Urinary bladder (tissue), 4 donors: Measurements from ENCODE around the gene SCN11A. TPM values are rescaled to one million over a fixed set of nuclear protein-coding genes. Genes with fewer than 3 reads are reported as not detected.

Experiments used
- DNase-seq: peaks from one replicate; pipeline ENCODE4 v3.0.0-alpha.2; 2015; ENCODE audit errors: extremely low spot score
- H3K27ac ChIP-seq: one replicate; pipeline ENCODE4 v1.5.1; 2013; ENCODE audit warnings: low read depth, mild to moderate bottlenecking, moderate library complexity
- H3K36me3 ChIP-seq: one replicate; pipeline ENCODE4 v1.6.1; 2013; ENCODE audit warnings: mild to moderate bottlenecking, moderate library complexity; ENCODE audit not compliant: insufficient read depth
- H3K4me1 ChIP-seq: one replicate; pipeline ENCODE4 v1.6.1; 2013; ENCODE audit warnings: mild to moderate bottlenecking, moderate library complexity; ENCODE audit not compliant: insufficient read depth
- H3K4me3 ChIP-seq: one replicate; pipeline ENCODE4 v1.5.1; 2013; ENCODE audit warnings: low read depth, low read length
- WGBS: extraction: QIAGEN DNeasy Blood & Tissue Kit; methylation state at CpG from one replicate; pipeline ENCODE4 v1.1.7; 2013; 5-methylcytosine and 5-hydroxymethylcytosine counted together
- polyA plus RNA-seq: library from polyadenylated mRNA; stranded (reverse); fragments of 200-250 nt; gene quantifications from one replicate; pipeline ENCODE4 v1.2.3, GENCODE V29; 2013
- small RNA-seq: library from RNA; depleted of rRNA; stranded (forward); fragments of <200 nt; gene quantifications from one replicate; pipeline ENCODE3, GENCODE V24; 2014
- total RNA-seq: library from RNA; depleted of rRNA; stranded (reverse); fragments of >200 nt; gene quantifications from one replicate; pipeline ENCODE4 v1.2.3, GENCODE V29; 2014
- donor health status: healthy with polysubstance abuse.
- donor health status: healthy.

The SCN11A gene
- total and polyA plus RNA-seq, 2 donors, result 0.32 to 11.8 TPM

DNA sequence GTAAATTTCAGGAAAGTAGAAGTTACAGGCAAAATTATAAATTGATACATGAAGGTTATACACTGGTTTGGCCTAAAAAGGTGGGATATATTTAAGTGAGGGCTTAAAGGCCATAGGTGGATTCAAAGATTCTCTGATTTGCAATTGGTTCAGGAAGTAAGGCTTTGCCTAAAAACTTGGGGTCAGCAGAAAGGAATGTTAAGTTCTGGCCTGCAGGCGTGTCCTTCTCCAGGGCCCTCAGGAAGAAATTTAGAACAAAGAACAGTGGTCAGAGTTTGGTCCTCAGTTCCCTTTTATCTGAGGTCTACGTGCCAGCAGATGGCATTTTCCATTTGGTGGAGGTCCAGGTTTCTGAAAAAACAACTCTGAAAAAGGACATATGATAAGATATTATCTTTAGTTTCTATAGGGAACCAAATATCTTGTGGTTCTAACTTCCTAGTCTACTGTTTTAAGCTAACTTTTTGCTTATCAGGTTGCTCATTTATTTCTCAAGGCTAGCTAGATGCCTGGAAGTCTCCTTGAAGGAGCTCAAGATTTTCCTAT lies 40.5 kb downstream of the SCN11A start:
- 57% methylated on average over 2 of the region's 2 CpGs for WGBS
- no peak overlapping the region for H3K4me3 ChIP-seq
- DNase-seq, result no peak
- H3K36me3 ChIP-seq, result no peaks in the 10 kb centered on the region
- no peaks in the 10 kb centered on the region for H3K4me1 ChIP-seq
- no peak overlapping the region for H3K27ac ChIP-seq

DNA sequence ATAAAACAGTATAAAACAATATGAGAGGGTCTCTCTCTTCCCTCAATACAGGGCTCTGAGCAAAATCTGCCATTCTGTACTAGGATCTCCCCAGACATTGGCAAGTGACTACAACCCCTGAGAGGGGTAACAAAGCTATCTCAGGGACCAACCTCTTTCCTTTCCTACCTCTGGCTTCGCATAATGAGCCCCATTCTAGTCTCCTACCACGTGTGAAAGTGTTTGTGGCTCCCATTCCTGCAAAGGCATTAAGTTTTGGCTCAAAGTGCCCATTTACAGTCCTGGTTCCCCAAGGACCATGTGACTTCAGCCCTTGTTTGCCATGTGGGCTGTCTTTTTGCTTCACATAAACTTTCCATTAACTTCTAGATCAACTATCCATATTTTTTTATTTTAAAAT lies 46.4 kb downstream of the SCN11A start:
- no peak for DNase-seq
- Histone ChIP-seq H3K4me3 (no peak overlapping the region), H3K36me3 (no peaks in the 10 kb centered on the region), H3K4me1 (no peaks in the 10 kb centered on the region), H3K27ac (no peak overlapping the region)
- 46% methylated on average over 2 of the region's 2 CpGs for WGBS

Small RNAs within 50 kb of the gene (small RNA-seq; reads per million reads assigned to genes)
- gene RNU6-1227P, result not detected

Other genes with a start within 250 kb of the SCN11A start
- gene SCN10A, start 235.7 kb downstream of the SCN11A start, total RNA-seq, result not detected
- not detected for gene SCN10A, start 235.7 kb downstream of the SCN11A start, polyA plus RNA-seq
- gene WDR48, start 72 bp upstream of the SCN11A start, total RNA-seq, result 66.9 TPM
- 25.7 TPM for gene WDR48, start 72 bp upstream of the SCN11A start, polyA plus RNA-seq
- gene GORASP1, start 55.7 kb upstream of the SCN11A start, total RNA-seq, result 28.2 TPM
- gene GORASP1, start 55.7 kb upstream of the SCN11A start, polyA plus RNA-seq, result 61.6 TPM
- 4.3 TPM for gene TTC21A, start 55.7 kb upstream of the SCN11A start, total RNA-seq
- 3.3 TPM for gene TTC21A, start 55.7 kb upstream of the SCN11A start, polyA plus RNA-seq
- gene CSRNP1, start 101.6 kb upstream of the SCN11A start, total RNA-seq, result 13.7 TPM
- 90.2 TPM for gene CSRNP1, start 101.6 kb upstream of the SCN11A start, polyA plus RNA-seq
- 1.1 TPM for gene XIRP1, start 140.7 kb upstream of the SCN11A start, total RNA-seq
- 0.03 TPM for gene XIRP1, start 140.7 kb upstream of the SCN11A start, polyA plus RNA-seq
- gene CX3CR1, start 228.1 kb upstream of the SCN11A start, total RNA-seq, result 5.6 TPM
- gene CX3CR1, start 228.1 kb upstream of the SCN11A start, polyA plus RNA-seq, result 0.24 TPM